ENCODE results near the gene FAM200B. TPM values are rescaled to one million over a fixed set of nuclear protein-coding genes. Genes with fewer than 3 reads are reported as not detected.

Gene FAM200B
- total RNA-seq, 1 donor from 2014 or later, result 19.8 TPM

DNA sequence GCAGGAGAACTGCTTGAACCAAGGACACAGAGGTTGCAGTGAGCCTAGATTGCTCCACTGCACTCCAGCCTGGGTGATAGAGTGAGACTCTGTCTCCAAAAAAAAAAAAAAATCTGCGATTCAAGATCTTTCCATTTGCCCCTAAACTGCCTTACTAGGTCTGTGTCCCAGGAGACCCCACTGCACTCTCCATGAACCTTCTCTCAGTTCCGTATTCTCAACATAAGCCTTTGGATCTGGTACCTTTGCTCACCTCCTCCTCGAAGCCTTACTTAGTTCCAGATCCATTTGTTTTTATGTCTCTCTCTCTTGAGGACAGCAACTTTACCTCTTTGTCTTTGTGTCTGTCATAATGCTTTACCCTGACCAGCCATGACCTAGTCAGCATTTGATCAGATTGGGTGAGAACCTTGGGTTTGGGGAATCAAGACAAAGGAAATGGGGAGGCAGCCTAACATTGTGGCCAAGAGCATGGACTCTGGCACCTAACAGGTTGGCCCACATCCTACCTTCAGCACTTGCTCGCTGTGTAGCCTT, 55.0 kb downstream of the FAM200B start:
- no peak for DNase-seq (ENCODE audit: low read depth in 2 of 2)

DNA sequence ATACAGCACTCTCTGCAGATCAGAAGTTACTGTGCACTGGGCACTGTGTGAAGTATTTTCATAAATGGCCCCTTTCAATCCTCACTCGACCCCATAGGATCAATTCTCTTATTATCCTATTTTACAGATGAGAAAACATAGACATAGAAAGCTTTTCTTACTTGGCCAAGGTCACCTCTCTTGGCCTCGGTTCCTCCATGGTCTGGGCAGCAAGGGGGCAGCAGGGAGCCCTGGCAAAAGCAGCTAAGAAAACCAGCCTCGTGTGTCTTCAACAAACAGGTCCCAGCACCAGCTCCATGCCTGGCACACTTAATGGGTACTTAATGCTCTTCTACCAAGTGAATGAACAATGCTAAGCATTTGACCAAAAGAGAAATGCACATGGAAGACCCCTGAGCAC, 55.6 kb downstream of the FAM200B start:
- no peak for DNase-seq (ENCODE audit: low read depth in 2 of 2)

DNA sequence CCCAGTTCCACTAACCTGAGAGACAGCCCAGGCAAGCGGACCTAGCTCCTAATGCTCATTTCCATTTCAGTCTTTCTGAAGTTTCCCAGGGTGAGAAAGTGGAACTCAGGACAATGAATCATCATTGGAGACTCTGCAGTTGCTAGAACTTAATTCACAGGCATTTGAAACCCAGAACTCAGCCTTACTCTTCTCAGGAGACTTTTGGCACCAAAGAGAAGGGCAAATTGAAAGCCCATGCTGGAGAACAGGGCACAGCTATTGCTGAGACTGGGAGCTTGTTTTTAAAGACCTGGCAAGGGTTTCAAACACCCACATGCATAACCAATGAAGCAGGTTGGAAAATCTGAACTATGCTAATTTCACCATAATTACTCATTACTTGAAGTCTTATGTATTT, 57.2 kb downstream of the FAM200B start:
- no peak for DNase-seq (ENCODE audit: low read depth in 2 of 2)

Other genes with a start within 250 kb of the FAM200B start
- 3.2 and 3.4 TPM in 2 replicates for gene CC2D2A, start 211.9 kb upstream of the FAM200B start, total RNA-seq
- 81.9 and 104 TPM in 2 replicates for gene FBXL5, start 26.5 kb upstream of the FAM200B start, total RNA-seq
- gene BST1, start 21.2 kb downstream of the FAM200B start, total RNA-seq, result 35.6 and 88.1 TPM in 2 replicates
- 3.6 and 44.6 TPM in 2 replicates for gene CD38, start 96.5 kb downstream of the FAM200B start, total RNA-seq